ENCODE measurements around the gene GZMB.

- no peak for TF ChIP-seq YY1 (IDR thresholded peaks at IDR 0.05; ENCODE audit: insufficient read depth, insufficient replicate concordance, low read depth, low read length)
- TF ChIP-seq ZHX1 (CRISPR knock-in tag; IDR thresholded peaks at IDR 0.05; ENCODE audit: low read depth) = no peak
- no peak for TF ChIP-seq TCF7L2 (IDR thresholded peaks at IDR 0.05; ENCODE audit: low read depth, low read length)
- no peak for TF ChIP-seq CTCF (CRISPR knock-in tag; IDR thresholded peaks at IDR 0.05)
- no peak for TF ChIP-seq POLR2AphosphoS5 (IDR thresholded peaks at IDR 0.05; ENCODE audit: low read depth, low read length)
- no peak for TF ChIP-seq TFDP1 (CRISPR knock-in tag; IDR thresholded peaks at IDR 0.05; ENCODE audit: borderline replicate concordance)
- TF ChIP-seq MTA1 (CRISPR knock-in tag; IDR thresholded peaks at IDR 0.05; ENCODE audit: borderline replicate concordance) = no peak
- no peak for TF ChIP-seq EED (CRISPR knock-in tag; IDR thresholded peaks at IDR 0.05)
- TF ChIP-seq ATRX (CRISPR knock-in tag; IDR thresholded peaks at IDR 0.05; ENCODE audit: borderline replicate concordance) = no peak
- TF ChIP-seq MEIS1 (CRISPR knock-in tag; IDR thresholded peaks at IDR 0.05; ENCODE audit: borderline replicate concordance) = no peak
- TF ChIP-seq ATAD3A (CRISPR knock-in tag; IDR thresholded peaks at IDR 0.05) = no peak
These were observed 5.3 kb upstream of the GZMB start for GRCh38 chr14:24639270-24639669.
